GM20431 (cell line): ENCODE results near the gene TAS2R46.
"Not testable (repeated sequence)": the region's sequence is repeated elsewhere in the genome, so short reads cannot be mapped to it uniquely, and the experiment has no call there.

Experiments used
- in situ Hi-C: fragments of 300-500 bp; cut with MseI, MboI; formaldehyde crosslinking; loops from one replicate; pipeline ENCODE4 v1.15.0; 2020; ENCODE audit warnings: low sequenced_read_pairs; ENCODE audit not compliant: unreplicated experiment

TAS2R46 gene

DNA sequence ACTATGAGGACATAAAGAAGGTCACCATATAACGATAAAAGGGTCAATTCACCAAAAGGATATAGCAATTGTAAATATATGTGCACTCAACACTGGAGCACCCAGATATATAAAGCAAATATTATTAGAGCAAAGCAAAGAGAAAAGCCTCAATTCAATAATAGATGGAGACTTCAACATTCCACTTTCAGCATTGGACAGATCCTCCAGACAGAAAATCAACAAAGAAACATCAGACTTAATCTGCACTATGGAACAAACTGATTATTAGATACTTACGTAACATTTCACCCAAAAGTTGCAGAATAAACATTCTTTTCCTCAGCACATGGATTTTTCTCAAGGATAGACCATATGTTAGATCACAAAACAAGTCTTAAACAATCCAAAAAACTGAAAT is 20.7 kb downstream of the TAS2R46 start:
- in situ Hi-C loops: not testable (repeated sequence)

DNA sequence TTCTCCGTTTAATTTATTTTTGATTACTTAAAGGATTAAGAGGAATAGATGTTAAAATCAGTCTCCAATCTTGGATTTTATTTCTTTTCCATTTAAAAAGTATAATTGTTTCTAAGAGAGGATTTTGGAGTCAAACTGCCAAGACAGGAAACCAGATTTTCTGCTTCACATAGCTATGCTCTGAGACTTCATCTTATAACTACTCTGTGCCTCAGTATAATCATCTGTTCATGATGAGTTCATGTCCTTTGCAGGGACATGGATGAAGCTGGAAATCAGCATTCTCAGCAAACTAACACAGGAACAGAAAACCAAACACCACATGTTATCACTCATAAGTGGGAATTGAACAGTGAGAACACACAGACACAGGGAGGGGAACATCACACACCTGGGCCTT is 21.9 kb downstream of the TAS2R46 start:
- in situ Hi-C loops: no loop called here

DNA sequence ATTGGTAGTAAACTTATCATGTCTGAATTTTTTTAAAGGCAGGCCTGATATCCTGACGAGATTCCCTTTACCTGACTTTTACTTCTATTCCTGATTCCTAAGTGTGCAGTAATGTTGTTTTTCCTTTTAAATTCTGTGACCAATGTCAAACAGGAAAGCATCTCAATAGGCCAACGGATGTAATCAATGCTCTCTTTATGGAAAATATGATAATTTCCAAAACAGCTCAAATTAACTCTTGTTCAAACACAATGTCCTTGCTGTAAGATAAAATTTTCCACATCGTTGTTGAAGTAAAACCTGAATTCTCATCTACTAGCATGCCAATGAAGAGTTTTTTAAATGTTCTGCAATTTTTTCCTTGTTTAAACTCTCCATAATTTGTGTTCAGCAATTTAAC is 22.9 kb downstream of the TAS2R46 start:
- in situ Hi-C loops: no loop called here

DNA sequence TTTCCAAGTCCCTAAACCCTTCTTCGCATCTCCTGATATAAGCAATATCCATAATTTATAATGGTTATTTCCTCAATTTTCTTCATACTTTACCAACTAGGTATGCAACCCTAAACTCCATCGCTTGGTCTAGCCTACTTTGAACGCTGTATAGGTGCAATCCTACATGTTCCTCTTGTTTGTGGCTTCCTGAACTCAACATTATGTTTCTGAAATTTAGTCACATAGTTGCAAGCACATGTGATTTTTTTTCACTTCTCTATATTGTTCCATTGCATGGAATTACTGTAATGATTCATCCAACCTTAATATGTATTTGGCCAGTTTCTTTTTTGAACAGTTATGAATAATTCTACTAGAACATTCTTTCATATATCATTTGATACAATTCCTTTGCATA is 28.1 kb downstream of the TAS2R46 start:
- in situ Hi-C loops: not testable (repeated sequence)

DNA sequence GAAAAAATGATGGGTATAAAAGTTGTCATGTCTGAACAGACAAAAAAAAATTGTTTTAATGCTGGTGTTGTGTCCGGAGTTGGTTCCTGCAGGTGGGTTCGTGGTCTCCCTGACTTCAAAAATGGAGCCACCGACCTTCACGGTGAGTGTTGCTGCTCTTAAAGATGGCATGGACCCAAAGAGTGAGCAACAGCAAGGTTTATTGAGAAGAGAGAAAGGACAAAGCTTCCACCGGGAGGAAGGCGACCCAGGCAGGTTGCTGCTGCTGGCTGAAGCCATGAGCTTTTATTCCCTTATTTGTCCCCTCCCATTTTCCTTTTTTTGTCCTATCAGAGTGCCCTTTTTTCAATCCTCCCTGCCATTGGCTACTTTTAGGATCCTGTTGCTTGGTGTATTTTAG is 30.8 kb downstream of the TAS2R46 start, which contains the start of gene TAS2R31:
Gene TAS2R31 (minus strand): TSS at position 101 of the 400 bp plus-strand sequence. CDS start 72 bp downstream, at position 29.
- in situ Hi-C loops: no loop called here

DNA sequence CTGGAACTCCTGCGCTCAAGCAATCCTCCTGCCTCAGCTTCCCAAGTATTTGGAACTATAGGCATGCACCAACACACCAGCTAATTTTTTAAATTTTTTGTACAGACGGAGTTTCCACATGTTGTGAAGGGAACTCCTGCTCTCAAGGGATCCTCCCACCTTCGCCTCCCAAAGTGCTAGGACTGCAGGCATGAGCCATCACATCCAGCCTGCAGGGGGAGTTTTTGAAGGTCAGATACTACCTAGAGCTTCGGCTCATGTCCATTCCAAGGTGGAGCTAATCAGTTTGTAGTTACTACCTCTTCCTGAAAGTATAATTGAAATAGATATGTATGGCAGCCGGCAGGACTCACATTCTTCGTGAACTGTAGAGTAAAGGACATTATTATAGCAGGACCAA is 36.0 kb downstream of the TAS2R46 start:
- in situ Hi-C loops: no loop called here

DNA sequence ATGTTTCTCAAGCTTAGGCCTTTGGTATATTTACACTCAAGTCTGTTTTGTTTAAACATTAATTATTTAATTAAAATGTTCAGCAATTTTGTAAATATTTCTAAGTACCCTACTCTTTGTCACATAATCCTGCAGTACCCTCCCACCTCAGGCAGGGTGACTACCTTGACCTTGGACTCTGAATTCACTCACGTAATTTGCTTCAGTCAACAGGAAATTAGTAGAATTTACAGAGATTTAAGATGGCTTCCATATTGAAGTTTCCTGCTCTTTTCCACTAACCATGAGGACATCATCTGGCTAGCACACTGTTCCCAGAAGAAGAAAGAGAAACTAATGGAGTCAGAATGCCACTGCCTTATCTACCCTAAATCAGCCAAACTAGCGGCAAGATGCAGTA is 38.7 kb downstream of the TAS2R46 start:
- in situ Hi-C loops: no loop called here

DNA sequence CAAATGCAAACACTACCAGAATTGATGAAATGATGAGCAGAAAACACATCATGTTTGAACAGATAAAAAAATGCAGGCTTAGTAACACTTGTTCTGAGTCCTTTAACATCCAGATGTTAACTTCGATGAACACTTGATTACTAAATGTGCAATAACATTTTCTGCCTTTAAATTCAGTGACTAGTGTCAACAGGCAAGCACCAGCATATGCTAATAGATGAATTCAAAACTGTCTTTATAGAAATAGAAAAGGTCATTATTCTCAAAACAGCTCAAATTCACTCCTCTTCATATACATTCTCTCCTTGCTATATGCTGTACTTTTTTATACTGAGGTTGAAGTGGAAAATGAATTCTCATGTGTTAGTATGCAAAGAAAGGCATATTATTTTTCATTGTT is 39.6 kb downstream of the TAS2R46 start, which contains the start of gene TAS2R19:
Gene TAS2R19 (minus strand): TSS at position 101 of the 400 bp plus-strand sequence. CDS start 49 bp downstream, at position 52.
- in situ Hi-C loops: no loop called here

DNA sequence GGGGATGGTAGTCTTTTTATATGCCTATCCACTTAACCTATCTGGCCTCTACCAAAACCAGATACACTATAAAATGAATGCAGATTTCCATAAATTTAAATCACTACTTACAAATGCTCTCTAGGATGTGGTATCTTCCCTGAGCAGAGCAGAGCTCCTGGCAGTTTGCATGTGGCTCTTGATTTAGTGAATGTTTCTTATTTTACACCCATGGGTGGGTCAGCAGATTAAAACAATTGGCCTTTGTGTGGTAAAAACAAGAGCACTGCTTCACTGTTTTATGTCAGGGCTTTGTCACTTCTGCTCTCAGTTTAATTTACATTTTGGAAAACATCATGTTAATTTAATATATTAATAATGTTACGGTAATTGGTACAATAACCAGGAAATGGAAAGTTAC is 45.2 kb downstream of the TAS2R46 start:
- in situ Hi-C loops: no loop called here

DNA sequence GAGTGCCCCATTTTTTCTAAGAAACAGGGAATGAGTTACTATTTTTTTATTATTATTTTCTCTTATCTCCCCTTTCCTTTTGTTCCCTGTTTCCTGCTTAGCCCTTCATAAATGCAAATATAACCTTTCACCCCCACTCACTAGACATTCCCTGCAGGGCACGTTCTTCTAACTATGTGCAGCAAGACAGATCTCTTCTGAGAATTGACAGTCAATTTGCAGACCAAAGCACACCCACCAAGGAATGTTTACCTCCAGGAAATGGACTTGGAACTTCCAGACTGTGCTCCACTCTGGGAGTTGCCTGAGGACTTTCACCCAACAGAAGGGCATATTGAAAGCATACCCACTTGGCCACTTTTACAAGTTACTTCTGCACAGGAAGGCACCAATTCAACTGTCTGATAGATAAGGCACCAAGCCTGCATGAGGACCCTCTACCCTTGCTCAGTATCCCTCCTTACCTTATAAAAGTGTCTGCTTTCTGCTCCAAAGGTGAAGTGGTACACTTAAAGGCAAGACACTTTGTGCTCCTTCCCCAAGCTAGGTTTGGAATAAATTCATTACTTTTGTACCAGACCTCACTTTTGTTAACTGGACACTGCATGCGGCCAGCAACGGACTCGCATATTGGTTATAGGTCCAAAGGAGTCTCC is 46.2 kb downstream of the TAS2R46 start:
- in situ Hi-C loops: no loop called here

DNA sequence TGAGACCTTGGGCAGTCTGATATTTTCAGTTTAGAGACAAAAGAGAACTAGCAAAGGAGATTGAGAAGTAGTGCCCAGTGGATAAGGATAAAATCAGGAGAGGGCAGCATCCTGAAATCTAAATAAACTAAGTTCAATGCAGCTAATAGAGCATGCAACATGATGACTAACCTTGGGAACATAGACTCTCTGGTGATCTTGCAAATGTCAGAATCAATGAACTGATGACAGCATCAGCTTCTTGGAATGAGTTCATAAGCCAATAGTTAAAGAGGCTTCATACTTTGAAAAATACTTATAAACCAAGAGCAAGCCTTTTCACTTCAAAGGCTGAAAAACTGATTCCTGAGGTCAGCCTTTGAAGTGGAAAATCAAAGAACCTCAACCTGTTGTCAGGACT is 47.9 kb downstream of the TAS2R46 start:
- in situ Hi-C loops: no loop called here
